ENCODE results near the gene KIF15. TPM values are rescaled to one million over a fixed set of nuclear protein-coding genes. Genes with fewer than 3 reads are reported as not detected.

The KIF15 gene
- total RNA-seq, 1 donor from 2014 or later = 6.3 TPM

DNA sequence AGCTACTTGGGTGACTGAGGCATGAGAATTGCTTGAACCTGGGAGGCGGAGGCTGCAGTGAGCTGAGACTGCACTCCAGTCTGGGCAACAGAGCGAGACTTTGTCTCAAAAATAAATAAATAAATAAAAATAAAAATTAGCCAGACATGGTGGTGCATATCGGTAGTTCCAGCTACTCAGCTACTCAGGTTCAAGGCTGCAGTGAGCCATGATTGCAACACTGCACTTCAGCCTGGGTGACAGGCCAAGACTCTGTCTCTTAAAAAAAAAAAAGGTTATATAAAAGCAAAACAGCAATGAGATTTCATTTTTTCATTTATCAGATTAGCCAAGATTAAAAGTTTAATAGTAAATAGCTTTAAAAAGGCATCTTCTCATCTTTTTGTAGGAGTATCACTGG is 115.7 kb downstream of the KIF15 start:
- peaks cover 0 to 2% (median 0%) of the 10 kb centered on the region in 3 donors for H3K27me3 ChIP-seq (ENCODE audit: control insufficient read depth in 3 of 3, insufficient read depth in 3 of 3, low read length in 3 of 3)

DNA sequence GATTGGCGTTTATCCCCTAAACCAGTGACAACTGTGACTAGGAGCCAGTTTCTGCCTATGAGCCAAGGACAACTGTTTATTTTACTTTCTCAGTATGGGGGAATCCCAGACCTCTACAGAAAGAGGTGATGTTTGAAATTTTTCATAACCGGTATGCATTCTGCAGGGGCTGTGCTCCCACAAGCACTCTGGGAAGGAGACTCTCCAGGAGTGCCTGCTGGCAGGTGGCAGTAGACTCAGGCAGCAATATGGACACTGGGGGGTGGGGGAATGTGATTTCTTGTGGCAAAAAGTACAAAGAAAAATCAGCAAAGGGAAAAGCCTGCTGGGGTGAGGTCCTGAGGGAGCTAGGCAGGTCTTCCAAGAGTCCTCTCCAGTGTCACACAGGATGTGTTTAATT is 118.7 kb downstream of the KIF15 start:
- Histone ChIP-seq H3K27ac (ENCODE audit: low read depth, low read length) (no peak overlapping the region), H3K36me3 (ENCODE audit: control insufficient read depth in 3 of 3, insufficient read depth in 3 of 3, low read length in 3 of 3) (no peaks in the 10 kb centered on the region), H3K4me1 (ENCODE audit: control insufficient read depth in 3 of 3, insufficient read depth in 3 of 3, low read length in 3 of 3) (peaks cover 0 to 2% (median 0%) of the 10 kb centered on the region in 3 donors), H3K9me3 (ENCODE audit: control insufficient read depth in 3 of 3, low read length in 3 of 3) (no peaks in the 10 kb centered on the region), H3K9ac (ENCODE audit: low read depth in 1 of 3, low read length in 3 of 3) (no peak overlapping the region), H3K4me3 (ENCODE audit: low read length in 3 of 3) (no peak overlapping the region), H3K27me3 (ENCODE audit: control insufficient read depth in 3 of 3, insufficient read depth in 3 of 3, low read length in 3 of 3) (peaks cover 0 to 3% (median 2%) of the 10 kb centered on the region in 3 donors)

More for the DNA sequence above, 115.7 kb downstream of the KIF15 start:
- Histone ChIP-seq H3K27ac (ENCODE audit: low read depth, low read length) (no peak overlapping the region), H3K4me3 (ENCODE audit: low read length in 3 of 3) (no peak overlapping the region), H3K9ac (ENCODE audit: low read depth in 1 of 3, low read length in 3 of 3) (no peak overlapping the region), H3K36me3 (ENCODE audit: control insufficient read depth in 3 of 3, insufficient read depth in 3 of 3, low read length in 3 of 3) (no peaks in the 10 kb centered on the region), H3K4me1 (ENCODE audit: control insufficient read depth in 3 of 3, insufficient read depth in 3 of 3, low read length in 3 of 3) (no peaks in the 10 kb centered on the region), H3K9me3 (ENCODE audit: control insufficient read depth in 3 of 3, low read length in 3 of 3) (no peaks in the 10 kb centered on the region)

DNA sequence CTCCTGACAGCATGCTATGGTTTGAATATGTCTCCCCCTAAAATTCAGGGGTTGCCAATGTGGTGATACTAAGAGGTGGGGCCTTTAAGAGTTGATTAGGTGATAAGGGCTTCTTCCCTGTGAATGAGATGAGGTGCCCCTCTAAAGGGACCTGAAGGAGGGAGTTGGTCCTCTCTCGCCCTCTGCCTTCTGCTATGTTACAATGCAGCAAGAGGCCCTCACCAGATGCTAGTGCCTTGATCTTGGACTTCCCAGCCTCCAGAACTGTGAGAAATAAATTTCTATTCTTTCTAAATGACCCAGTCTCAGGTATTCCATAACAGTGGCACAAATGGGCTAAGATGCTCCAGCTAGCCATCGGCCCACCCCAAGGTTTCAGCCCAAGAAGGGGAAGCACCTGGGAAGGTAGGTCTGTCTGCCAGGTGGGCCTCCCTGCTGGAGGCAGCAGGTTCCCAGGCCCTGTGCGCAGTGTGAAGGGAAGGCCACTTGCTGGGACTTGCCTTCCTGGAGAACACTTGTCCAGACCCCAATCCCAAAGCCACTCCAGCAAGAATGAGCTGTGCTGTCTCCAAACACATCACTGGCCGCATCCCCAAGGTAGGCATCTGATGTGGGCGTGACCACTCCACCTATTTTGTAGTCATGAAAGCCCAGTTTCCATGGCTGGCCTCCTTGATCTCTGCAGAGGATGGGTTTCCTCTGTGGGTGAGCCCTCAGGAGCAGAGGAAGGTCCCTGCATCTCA is 121.8 kb downstream of the KIF15 start:
- H3K4me1 ChIP-seq (ENCODE audit: control insufficient read depth in 3 of 3, insufficient read depth in 3 of 3, low read length in 3 of 3) = peaks cover 0 to 2% (median 0%) of the 10 kb centered on the region in 3 donors
- H3K9me3 ChIP-seq (ENCODE audit: control insufficient read depth in 3 of 3, low read length in 3 of 3) = no peaks in the 10 kb centered on the region
- no peak overlapping the region for H3K4me3 ChIP-seq (ENCODE audit: low read length in 3 of 3)
- no peaks in the 10 kb centered on the region for H3K36me3 ChIP-seq (ENCODE audit: control insufficient read depth in 3 of 3, insufficient read depth in 3 of 3, low read length in 3 of 3)
- H3K9ac ChIP-seq (ENCODE audit: low read depth in 1 of 3, low read length in 3 of 3) = no peak overlapping the region
- no peak overlapping the region for H3K27ac ChIP-seq (ENCODE audit: low read depth, low read length)
- peaks cover 0 to 7% (median 0%) of the 10 kb centered on the region in 3 donors for H3K27me3 ChIP-seq (ENCODE audit: control insufficient read depth in 3 of 3, insufficient read depth in 3 of 3, low read length in 3 of 3)

DNA sequence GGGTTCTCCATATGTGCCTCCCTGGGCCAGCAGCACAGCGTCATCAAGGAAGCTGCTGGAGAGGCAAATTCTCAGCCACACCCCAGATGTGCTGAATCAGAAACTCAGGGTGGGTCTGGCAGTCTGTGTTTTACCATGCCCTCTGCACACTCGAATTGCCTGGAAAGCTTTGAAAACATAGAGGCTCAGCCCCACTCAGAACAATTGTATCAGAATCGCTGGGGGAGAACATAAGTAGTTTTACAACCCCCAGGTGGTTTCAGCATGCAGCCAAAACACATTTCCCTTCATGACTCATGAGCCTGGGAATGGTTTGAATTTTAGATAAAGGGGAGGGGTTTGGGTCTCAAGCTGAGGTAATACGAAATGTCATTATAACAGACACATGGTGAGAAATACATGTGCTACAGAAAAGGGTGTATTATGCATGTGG is 122.4 kb downstream of the KIF15 start:
- Histone ChIP-seq H3K4me3 (ENCODE audit: low read length in 3 of 3) (no peak overlapping the region), H3K9ac (ENCODE audit: low read depth in 1 of 3, low read length in 3 of 3) (no peak overlapping the region), H3K27ac (ENCODE audit: low read depth, low read length) (no peak overlapping the region), H3K27me3 (ENCODE audit: control insufficient read depth in 3 of 3, insufficient read depth in 3 of 3, low read length in 3 of 3) (peaks cover 0 to 7% (median 0%) of the 10 kb centered on the region in 3 donors), H3K36me3 (ENCODE audit: control insufficient read depth in 3 of 3, insufficient read depth in 3 of 3, low read length in 3 of 3) (no peaks in the 10 kb centered on the region), H3K4me1 (ENCODE audit: control insufficient read depth in 3 of 3, insufficient read depth in 3 of 3, low read length in 3 of 3) (peaks cover 0 to 2% (median 0%) of the 10 kb centered on the region in 3 donors), H3K9me3 (ENCODE audit: control insufficient read depth in 3 of 3, low read length in 3 of 3) (no peaks in the 10 kb centered on the region)

DNA sequence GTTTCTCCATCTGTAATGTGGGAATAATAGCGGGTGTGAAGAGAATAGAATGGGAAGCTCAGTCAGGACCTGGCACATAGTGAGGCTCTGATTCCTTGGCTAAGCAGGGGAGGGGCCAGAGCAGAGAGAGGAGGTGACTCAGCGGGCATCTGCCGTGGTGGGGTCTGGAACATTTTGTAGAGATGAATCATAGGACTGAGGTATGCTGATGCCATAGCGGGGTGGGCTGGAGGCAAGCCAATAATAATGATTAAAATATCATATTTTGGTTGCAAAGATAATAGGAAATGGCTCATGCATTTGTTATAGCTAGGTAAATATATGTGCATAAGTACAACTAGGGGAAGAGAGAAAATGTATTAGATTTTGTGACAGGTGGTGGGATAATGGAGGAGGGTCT is 124.0 kb downstream of the KIF15 start:
- no peaks in the 10 kb centered on the region for H3K9me3 ChIP-seq (ENCODE audit: control insufficient read depth in 3 of 3, low read length in 3 of 3)
- no peaks in the 10 kb centered on the region for H3K36me3 ChIP-seq (ENCODE audit: control insufficient read depth in 3 of 3, insufficient read depth in 3 of 3, low read length in 3 of 3)
- no peak overlapping the region for H3K4me3 ChIP-seq (ENCODE audit: low read length in 3 of 3)
- peaks cover 0 to 2% (median 0%) of the 10 kb centered on the region in 3 donors for H3K4me1 ChIP-seq (ENCODE audit: control insufficient read depth in 3 of 3, insufficient read depth in 3 of 3, low read length in 3 of 3)
- H3K27me3 ChIP-seq (ENCODE audit: control insufficient read depth in 3 of 3, insufficient read depth in 3 of 3, low read length in 3 of 3) = peaks cover 0 to 7% (median 0%) of the 10 kb centered on the region in 3 donors
- no peak overlapping the region for H3K9ac ChIP-seq (ENCODE audit: low read depth in 1 of 3, low read length in 3 of 3)
- no peak overlapping the region for H3K27ac ChIP-seq (ENCODE audit: low read depth, low read length)

DNA sequence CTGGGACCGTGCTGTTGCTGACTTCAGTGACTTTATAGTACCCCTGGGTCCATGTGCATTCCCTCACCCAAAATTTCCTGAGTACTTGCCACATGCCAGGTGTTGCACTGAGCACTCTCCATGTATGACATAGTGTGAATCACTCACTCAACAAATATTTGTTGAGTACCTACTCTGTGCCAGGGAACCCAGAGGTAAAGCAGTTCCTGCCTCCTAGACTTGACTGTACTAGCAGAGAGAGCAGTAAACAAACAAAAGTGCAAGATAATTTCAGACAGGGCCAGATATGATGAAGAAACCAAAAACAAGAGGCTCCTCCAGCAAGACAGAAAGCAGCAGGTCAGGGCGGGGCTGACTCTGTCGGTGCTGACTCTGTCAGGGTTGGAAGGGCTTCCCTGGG is 125.0 kb downstream of the KIF15 start:
- Histone ChIP-seq H3K9me3 (ENCODE audit: control insufficient read depth in 3 of 3, low read length in 3 of 3) (no peaks in the 10 kb centered on the region), H3K27ac (ENCODE audit: low read depth, low read length) (no peak overlapping the region), H3K4me1 (ENCODE audit: control insufficient read depth in 3 of 3, insufficient read depth in 3 of 3, low read length in 3 of 3) (peaks cover 0 to 2% (median 0%) of the 10 kb centered on the region in 3 donors), H3K27me3 (ENCODE audit: control insufficient read depth in 3 of 3, insufficient read depth in 3 of 3, low read length in 3 of 3) (peaks cover 0 to 7% (median 0%) of the 10 kb centered on the region in 3 donors), H3K36me3 (ENCODE audit: control insufficient read depth in 3 of 3, insufficient read depth in 3 of 3, low read length in 3 of 3) (no peaks in the 10 kb centered on the region), H3K9ac (ENCODE audit: low read depth in 1 of 3, low read length in 3 of 3) (no peak overlapping the region), H3K4me3 (ENCODE audit: low read length in 3 of 3) (no peak overlapping the region)

DNA sequence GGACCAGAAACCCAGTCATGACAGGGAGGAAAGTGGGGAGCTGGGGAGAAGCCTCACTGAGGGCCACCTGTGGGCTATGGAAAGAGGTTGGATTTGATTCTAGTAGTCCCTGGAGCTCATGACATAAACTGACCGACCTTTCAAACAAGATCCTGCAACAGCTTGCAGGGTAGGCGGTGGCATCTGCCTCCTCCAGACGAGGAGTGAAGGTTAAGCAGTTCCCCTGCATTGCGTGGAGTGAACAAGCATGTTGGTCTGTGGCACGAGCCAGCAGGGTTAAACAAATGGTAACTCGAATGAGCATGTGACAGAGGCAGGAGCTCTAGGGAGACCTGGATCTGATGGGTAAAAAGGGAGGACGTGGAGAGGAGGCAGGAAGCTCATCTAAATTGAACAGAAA is 125.5 kb downstream of the KIF15 start:
- H3K4me1 ChIP-seq (ENCODE audit: control insufficient read depth in 3 of 3, insufficient read depth in 3 of 3, low read length in 3 of 3) = peaks cover 0 to 2% (median 0%) of the 10 kb centered on the region in 3 donors
- H3K27ac ChIP-seq (ENCODE audit: low read depth, low read length) = no peak overlapping the region
- no peaks in the 10 kb centered on the region for H3K9me3 ChIP-seq (ENCODE audit: control insufficient read depth in 3 of 3, low read length in 3 of 3)
- H3K27me3 ChIP-seq (ENCODE audit: control insufficient read depth in 3 of 3, insufficient read depth in 3 of 3, low read length in 3 of 3) = peaks cover 0 to 7% (median 0%) of the 10 kb centered on the region in 3 donors
- no peak overlapping the region for H3K9ac ChIP-seq (ENCODE audit: low read depth in 1 of 3, low read length in 3 of 3)
- no peak overlapping the region for H3K4me3 ChIP-seq (ENCODE audit: low read length in 3 of 3)
- no peaks in the 10 kb centered on the region for H3K36me3 ChIP-seq (ENCODE audit: control insufficient read depth in 3 of 3, insufficient read depth in 3 of 3, low read length in 3 of 3)

DNA sequence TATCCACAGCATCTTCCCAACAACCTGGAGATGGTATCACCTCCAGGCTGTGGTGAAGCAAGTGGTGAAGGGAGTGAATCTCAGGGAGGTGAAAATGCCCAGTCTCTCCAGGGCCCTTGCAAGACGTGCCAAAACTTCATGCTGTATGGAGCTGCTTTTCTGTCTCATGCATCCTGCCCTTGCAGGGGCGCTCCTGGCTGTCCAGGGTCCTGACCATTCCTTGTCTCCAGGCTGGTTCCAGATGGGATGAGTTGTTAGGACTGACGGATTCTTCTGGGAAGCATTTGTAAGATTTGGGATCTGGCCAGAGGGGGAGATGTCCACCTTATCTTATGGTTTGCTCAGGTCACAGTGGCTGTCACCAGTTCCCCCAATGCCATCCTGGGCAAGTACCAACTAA is 128.7 kb downstream of the KIF15 start:
- peaks cover 0 to 6% (median 0%) of the 10 kb centered on the region in 3 donors for H3K27me3 ChIP-seq (ENCODE audit: control insufficient read depth in 3 of 3, insufficient read depth in 3 of 3, low read length in 3 of 3)
- no peak overlapping the region for H3K9ac ChIP-seq (ENCODE audit: low read depth in 1 of 3, low read length in 3 of 3)
- no peaks in the 10 kb centered on the region for H3K9me3 ChIP-seq (ENCODE audit: control insufficient read depth in 3 of 3, low read length in 3 of 3)
- no peaks in the 10 kb centered on the region for H3K4me1 ChIP-seq (ENCODE audit: control insufficient read depth in 3 of 3, insufficient read depth in 3 of 3, low read length in 3 of 3)
- no peak overlapping the region for H3K27ac ChIP-seq (ENCODE audit: low read depth, low read length)
- H3K36me3 ChIP-seq (ENCODE audit: control insufficient read depth in 3 of 3, insufficient read depth in 3 of 3, low read length in 3 of 3) = no peaks in the 10 kb centered on the region
- no peak overlapping the region for H3K4me3 ChIP-seq (ENCODE audit: low read length in 3 of 3)

DNA sequence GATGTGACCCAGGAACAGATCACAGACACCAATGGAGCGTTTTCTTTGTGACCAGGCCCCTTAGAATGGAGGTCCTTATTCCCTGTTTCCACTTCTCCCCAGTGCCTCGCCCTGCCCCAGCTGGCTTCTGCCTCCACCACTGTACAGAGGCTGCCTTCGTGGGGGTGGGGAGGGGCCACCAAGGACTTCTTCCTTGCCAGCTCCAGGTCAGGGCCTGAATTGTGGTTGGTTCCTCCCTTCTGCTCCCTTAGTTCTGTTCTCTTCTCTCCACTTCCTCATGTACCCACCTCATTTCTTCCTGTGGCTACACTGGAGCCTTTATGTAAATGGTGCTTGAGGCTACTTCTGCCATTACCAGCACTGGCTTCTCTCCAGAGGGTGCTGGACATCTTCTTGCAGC is 129.3 kb downstream of the KIF15 start:
- Histone ChIP-seq H3K27ac (ENCODE audit: low read depth, low read length) (no peak overlapping the region), H3K4me3 (ENCODE audit: low read length in 3 of 3) (no peak overlapping the region), H3K27me3 (ENCODE audit: control insufficient read depth in 3 of 3, insufficient read depth in 3 of 3, low read length in 3 of 3) (peaks cover 0 to 6% (median 0%) of the 10 kb centered on the region in 3 donors), H3K9me3 (ENCODE audit: control insufficient read depth in 3 of 3, low read length in 3 of 3) (no peaks in the 10 kb centered on the region), H3K9ac (ENCODE audit: low read depth in 1 of 3, low read length in 3 of 3) (no peak overlapping the region), H3K36me3 (ENCODE audit: control insufficient read depth in 3 of 3, insufficient read depth in 3 of 3, low read length in 3 of 3) (no peaks in the 10 kb centered on the region), H3K4me1 (ENCODE audit: control insufficient read depth in 3 of 3, insufficient read depth in 3 of 3, low read length in 3 of 3) (no peaks in the 10 kb centered on the region)

DNA sequence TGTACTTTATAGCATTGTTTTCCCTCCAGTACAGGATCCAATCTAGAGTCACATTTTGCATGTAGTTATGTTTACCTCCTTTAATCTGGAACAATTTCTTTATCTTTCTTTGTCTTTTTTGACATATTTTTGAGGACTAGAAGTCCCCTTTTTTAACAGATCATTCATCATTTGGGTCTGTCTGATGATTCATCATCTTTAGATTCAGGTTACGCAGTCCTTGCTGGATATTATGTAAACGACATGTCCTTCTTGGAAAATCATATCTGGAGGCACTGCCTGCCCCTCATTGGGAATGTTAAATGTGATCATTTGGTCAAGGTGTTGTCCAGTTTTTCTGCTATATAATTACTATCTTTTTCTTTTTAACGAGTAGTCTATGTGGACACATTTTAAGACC is 131.1 kb downstream of the KIF15 start:
- no peaks in the 10 kb centered on the region for H3K4me1 ChIP-seq (ENCODE audit: control insufficient read depth in 3 of 3, insufficient read depth in 3 of 3, low read length in 3 of 3)
- H3K27ac ChIP-seq (ENCODE audit: low read depth, low read length) = no peak overlapping the region
- H3K9ac ChIP-seq (ENCODE audit: low read depth in 1 of 3, low read length in 3 of 3) = no peak overlapping the region
- H3K4me3 ChIP-seq (ENCODE audit: low read length in 3 of 3) = no peak overlapping the region
- no peaks in the 10 kb centered on the region for H3K36me3 ChIP-seq (ENCODE audit: control insufficient read depth in 3 of 3, insufficient read depth in 3 of 3, low read length in 3 of 3)
- no peaks in the 10 kb centered on the region for H3K9me3 ChIP-seq (ENCODE audit: control insufficient read depth in 3 of 3, low read length in 3 of 3)
- peaks cover 0 to 2% (median 0%) of the 10 kb centered on the region in 3 donors for H3K27me3 ChIP-seq (ENCODE audit: control insufficient read depth in 3 of 3, insufficient read depth in 3 of 3, low read length in 3 of 3)

Data from skeletal muscle tissue (tissue), 4 donors.